Diencephalon (tissue), 1 donor: ENCODE results near the gene CRABP2. TPM values are rescaled to one million over a fixed set of nuclear protein-coding genes. Genes with fewer than 3 reads are reported as not detected.

Experiments used
- total RNA-seq: library from RNA; depleted of rRNA; stranded (reverse); fragments of >200 nt; gene quantifications from one replicate; pipeline ENCODE4 v1.2.3, GENCODE V29; 2014

CRABP2 gene
- 8.8 TPM for total RNA-seq

GRCh38 chr1:156705321-156705917 is at the start of gene CRABP2:
Gene CRABP2, minus strand, starts transcription at chr1:156705583. Its CDS starts 137 bp downstream, at chr1:156705446.

GRCh38 chr1:156751451-156751756 is 46.0 kb upstream of the CRABP2 start, which contains the start of gene HDGF:
Gene HDGF, minus strand, starts transcription at chr1:156751675. Its CDS starts 246 bp downstream, at chr1:156751429.

GRCh38 chr1:156740741-156741480 is 35.5 kb upstream of the CRABP2 start, which contains the start of gene MRPL24:
Gene MRPL24, minus strand, starts transcription at chr1:156741088. Its CDS starts 2,384 bp downstream, at chr1:156738704.

GRCh38 chr1:156728599-156729462 is 23.4 kb upstream of the CRABP2 start, which contains the start of gene ISG20L2:
Gene ISG20L2, minus strand, starts transcription at chr1:156728766. Its CDS starts 1,114 bp downstream, at chr1:156727652.

GRCh38 chr1:156727926-156728598 is 22.7 kb upstream of the CRABP2 start, which contains the start of gene METTL25B:
Gene METTL25B, plus strand, starts transcription at chr1:156728469. Its CDS starts 636 bp downstream, at chr1:156729105.

GRCh38 chr1:156676820-156677615 is 28.4 kb downstream of the CRABP2 start, which contains the start of gene NES:
Gene NES, minus strand, starts transcription at chr1:156677407. Its CDS starts 143 bp downstream, at chr1:156677264.

Other genes with a start within 250 kb of the CRABP2 start
- gene MEF2D, start 204.8 kb downstream of the CRABP2 start, total RNA-seq, result 7.6 TPM
- 3.5 TPM for gene IQGAP3, start 133.0 kb downstream of the CRABP2 start, total RNA-seq
- not detected for gene TTC24, start 125.9 kb downstream of the CRABP2 start, total RNA-seq
- gene NAXE, start 113.8 kb downstream of the CRABP2 start, total RNA-seq, result 54.0 TPM
- gene GPATCH4, start 104.1 kb downstream of the CRABP2 start, total RNA-seq, result 11.5 TPM
- 0.23 TPM for gene HAPLN2, start 86.2 kb downstream of the CRABP2 start, total RNA-seq
- 219 TPM for gene BCAN, start 63.5 kb downstream of the CRABP2 start, total RNA-seq
- gene NES, start 28.2 kb downstream of the CRABP2 start, total RNA-seq, result 48.7 TPM
- 7.2 TPM for gene METTL25B, start 22.9 kb upstream of the CRABP2 start, total RNA-seq
- 15.7 TPM for gene ISG20L2, start 23.2 kb upstream of the CRABP2 start, total RNA-seq
- gene MRPL24, start 35.5 kb upstream of the CRABP2 start, total RNA-seq, result 21.5 TPM
- 62.7 TPM for gene HDGF, start 46.1 kb upstream of the CRABP2 start, total RNA-seq
- 28.1 TPM for gene PRCC, start 62.0 kb upstream of the CRABP2 start, total RNA-seq
- gene SH2D2A, start 111.3 kb upstream of the CRABP2 start, total RNA-seq, result not detected
- gene INSRR, start 153.5 kb upstream of the CRABP2 start, total RNA-seq, result 0.46 TPM
- gene NTRK1, start 155.3 kb upstream of the CRABP2 start, total RNA-seq, result 6.2 TPM
- gene PEAR1, start 188.1 kb upstream of the CRABP2 start, total RNA-seq, result 0.92 TPM
- gene LRRC71, start 215.0 kb upstream of the CRABP2 start, total RNA-seq, result 1.2 TPM